AG04449 (cell line): ENCODE results near the gene SPATA45.

Source experiments
- CTCF ChIA-PET: fragments of 350-600 bp; formaldehyde crosslinking; extraction: SDS; loops from one replicate; lab custom pipeline; 2021; ENCODE audit warnings: antibody characterized with exemption; lab: Yijun Ruan, JAX
- POLR2A ChIA-PET: fragments of 400-600, 350-600 bp; formaldehyde crosslinking; extraction: SDS; loops from one replicate; lab custom pipeline; 2020; ENCODE audit warnings: antibody characterized with exemption, inconsistent platforms; lab: Yijun Ruan, JAX
- DNase-seq: peaks from one replicate; pipeline ENCODE4 v3.0.0-alpha.2; 2010; ENCODE audit warnings: low read depth, low spot score
- H3K4me3 ChIP-seq: 2 replicates; pipeline ENCODE4 v1.5.1; 2011; ENCODE audit warnings: low read depth, mild to moderate bottlenecking, control low read depth, low read length
- TF ChIP-seq, protein P1 (sequence below): IDR thresholded peaks from one replicate; pipeline ENCODE4 v1.5.1; 2011; ENCODE audit warnings: mild to moderate bottlenecking, moderate library complexity, low read length, control low read depth, inconsistent platforms; ENCODE audit not compliant: insufficient read depth; ENCODE audit errors: missing control alignments

The SPATA45 gene

DNA sequence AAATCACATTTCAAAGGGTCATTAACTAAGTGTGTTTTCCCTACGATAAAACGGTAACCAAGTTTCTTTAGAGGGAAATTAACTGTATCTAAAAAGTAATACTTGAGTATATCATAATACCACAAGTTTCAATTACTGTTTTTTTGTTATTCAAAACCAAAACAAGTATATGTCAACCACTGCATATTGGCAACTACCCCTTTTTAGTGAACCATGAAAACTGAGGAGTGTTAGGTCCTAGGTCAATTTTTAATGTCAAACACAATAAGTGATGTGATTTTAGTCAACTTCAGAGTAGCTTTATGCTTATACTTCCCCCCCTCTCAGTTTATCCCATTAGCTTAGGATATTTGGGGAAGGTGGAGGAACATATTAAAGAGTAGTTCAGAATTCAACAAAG is 66.2 kb downstream of the SPATA45 start:
- no peak for DNase-seq
- no peak overlapping the region for H3K4me3 ChIP-seq
- TF ChIP-seq, protein P1, sequence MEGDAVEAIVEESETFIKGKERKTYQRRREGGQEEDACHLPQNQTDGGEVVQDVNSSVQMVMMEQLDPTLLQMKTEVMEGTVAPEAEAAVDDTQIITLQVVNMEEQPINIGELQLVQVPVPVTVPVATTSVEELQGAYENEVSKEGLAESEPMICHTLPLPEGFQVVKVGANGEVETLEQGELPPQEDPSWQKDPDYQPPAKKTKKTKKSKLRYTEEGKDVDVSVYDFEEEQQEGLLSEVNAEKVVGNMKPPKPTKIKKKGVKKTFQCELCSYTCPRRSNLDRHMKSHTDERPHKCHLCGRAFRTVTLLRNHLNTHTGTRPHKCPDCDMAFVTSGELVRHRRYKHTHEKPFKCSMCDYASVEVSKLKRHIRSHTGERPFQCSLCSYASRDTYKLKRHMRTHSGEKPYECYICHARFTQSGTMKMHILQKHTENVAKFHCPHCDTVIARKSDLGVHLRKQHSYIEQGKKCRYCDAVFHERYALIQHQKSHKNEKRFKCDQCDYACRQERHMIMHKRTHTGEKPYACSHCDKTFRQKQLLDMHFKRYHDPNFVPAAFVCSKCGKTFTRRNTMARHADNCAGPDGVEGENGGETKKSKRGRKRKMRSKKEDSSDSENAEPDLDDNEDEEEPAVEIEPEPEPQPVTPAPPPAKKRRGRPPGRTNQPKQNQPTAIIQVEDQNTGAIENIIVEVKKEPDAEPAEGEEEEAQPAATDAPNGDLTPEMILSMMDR = no peak
- CTCF ChIA-PET = interaction anchor here (0.6 to 3.7 kb wide), 19 partner anchors 10 to 324 kb away, joined by 3 to 62 read pairs (median 9); partner anchors contain the start of genes NSL1 and TATDN3
- POLR2A ChIA-PET = no interaction called here

DNA sequence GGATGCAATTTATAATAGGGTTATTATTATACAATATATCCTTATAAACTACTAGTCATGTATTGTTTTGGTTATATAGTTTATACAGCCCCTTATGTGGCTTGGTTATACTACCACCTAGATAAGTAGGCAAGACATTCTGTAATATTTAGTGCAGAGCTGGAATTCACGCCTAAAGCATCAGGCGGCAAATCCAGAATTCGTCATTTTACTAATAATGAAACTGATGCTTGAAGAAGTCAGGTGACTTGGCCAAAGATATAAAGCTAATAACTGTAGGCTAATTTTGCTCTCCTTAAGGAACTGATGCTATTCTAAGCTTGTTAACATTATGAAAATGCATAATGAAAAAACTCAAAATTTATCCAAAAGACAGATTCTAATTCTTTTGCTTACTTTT is 66.7 kb downstream of the SPATA45 start:
- ChIA-PET CTCF (interaction anchor here (1.6 to 3.7 kb wide), 12 partner anchors 10 to 324 kb away, joined by 6 to 62 read pairs (median 12); partner anchors contain the start of genes NSL1 and TATDN3), POLR2A (no interaction called here)
- no peak overlapping the region for H3K4me3 ChIP-seq
- no peak for DNase-seq
- TF ChIP-seq, protein P1 = no peak
